ENCODE data around the gene MLANA.

DNA sequence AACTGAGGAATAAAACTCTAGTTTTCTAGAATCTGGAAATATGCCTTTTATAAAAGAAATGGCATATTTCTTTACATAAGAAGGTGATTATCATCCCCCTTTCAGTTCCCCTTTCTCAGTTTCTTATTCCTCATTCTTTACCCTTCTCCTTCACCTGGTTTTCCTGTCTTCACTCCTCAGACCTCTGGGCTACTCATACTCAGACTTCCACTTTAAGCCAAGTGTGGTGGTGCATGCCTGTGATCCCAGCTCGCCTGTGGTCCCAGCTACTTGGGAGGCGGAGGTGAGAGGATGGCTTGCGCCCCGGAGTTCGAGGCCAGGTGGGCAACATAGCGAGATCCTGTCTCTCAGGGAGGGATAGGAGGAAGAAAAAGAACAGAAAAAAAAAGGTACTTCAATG is 67.6 kb downstream of the MLANA start:
- TF ChIP-seq, protein P1, sequence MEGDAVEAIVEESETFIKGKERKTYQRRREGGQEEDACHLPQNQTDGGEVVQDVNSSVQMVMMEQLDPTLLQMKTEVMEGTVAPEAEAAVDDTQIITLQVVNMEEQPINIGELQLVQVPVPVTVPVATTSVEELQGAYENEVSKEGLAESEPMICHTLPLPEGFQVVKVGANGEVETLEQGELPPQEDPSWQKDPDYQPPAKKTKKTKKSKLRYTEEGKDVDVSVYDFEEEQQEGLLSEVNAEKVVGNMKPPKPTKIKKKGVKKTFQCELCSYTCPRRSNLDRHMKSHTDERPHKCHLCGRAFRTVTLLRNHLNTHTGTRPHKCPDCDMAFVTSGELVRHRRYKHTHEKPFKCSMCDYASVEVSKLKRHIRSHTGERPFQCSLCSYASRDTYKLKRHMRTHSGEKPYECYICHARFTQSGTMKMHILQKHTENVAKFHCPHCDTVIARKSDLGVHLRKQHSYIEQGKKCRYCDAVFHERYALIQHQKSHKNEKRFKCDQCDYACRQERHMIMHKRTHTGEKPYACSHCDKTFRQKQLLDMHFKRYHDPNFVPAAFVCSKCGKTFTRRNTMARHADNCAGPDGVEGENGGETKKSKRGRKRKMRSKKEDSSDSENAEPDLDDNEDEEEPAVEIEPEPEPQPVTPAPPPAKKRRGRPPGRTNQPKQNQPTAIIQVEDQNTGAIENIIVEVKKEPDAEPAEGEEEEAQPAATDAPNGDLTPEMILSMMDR (IDR thresholded peaks at IDR 0.05), result no peak
- TF ChIP-seq POLR2A (IDR thresholded peaks at IDR 0.05), result no peak
